NCI-H82 (cell line): ENCODE measurements around the gene NF2.

Experiments used
- DNase-seq: peaks from one replicate; lab custom pipeline; 2025; lab: John Stamatoyannopoulos, UW

The NF2 gene

DNA sequence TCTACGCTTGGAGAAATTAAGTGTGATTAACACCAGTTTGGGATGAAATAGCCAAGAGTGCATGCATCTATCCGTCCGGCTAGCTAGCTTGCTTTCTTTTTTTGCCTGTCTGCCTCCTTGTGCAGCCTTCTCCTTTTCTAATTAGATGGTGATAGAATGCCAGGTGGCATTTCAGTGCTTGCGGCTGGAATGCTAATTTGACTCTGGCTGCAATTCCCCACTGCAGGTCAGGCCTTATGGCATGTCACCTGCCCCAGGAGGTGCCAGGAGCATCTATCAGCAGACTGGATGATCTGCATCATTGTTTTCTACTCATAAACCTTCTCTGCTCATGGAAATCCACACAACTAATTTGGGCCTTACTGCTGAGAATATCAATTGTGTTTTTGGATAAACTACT is 65.2 kb downstream of the NF2 start:
- no peak for DNase-seq

DNA sequence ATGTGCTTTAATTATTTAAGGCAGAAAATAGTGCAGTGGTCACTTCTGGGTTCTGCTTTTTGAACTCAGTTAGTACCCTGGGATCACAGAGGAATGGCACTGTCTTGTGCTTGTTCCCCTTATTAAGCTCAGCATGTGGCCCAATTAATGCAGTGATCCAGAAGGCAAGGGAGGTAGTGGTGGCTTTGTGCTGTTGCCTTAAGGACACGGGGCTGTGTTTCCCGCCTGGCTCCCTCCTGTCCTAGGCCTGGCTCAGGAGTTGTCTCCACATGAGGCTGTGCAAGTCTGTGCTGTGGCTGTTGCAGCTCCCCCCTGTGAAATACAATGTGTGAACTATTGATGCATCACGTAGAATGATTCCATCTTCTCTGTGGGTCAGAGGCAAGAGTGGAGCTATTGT is 67.2 kb downstream of the NF2 start:
- DNase-seq = no peak

DNA sequence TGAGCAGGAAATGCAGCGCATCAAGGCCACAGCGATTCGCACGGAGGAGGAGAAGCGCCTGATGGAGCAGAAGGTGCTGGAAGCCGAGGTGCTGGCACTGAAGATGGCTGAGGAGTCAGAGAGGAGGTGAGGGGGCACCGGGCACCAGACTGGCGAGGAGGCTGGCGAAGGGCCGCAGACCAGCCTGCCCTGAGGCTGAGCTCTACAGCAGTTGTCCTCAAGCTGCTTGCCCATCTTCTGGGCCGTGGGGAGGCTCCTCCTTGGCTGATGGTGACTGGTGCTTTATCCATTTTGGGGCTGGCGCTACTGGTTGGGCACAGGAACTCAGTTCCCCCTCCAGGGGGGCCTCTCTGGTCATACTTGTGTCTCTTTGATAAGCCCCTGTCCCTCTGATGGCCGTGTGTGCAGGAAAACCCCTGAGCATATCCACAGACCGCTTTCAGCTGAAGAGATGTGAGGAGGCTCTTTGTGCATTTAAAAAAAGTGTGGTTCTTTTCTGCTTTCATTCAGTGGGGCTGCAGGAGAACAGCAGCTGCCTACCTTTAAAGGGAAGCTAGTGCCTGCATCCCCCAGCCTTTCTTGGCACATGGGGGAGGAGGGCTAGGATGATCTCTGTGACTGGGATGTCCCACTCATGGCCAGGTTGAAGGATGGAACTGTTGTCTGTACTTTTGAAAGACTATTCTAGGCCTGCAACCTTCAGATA is 70.1 kb downstream of the NF2 start:
- no peak for DNase-seq

DNA sequence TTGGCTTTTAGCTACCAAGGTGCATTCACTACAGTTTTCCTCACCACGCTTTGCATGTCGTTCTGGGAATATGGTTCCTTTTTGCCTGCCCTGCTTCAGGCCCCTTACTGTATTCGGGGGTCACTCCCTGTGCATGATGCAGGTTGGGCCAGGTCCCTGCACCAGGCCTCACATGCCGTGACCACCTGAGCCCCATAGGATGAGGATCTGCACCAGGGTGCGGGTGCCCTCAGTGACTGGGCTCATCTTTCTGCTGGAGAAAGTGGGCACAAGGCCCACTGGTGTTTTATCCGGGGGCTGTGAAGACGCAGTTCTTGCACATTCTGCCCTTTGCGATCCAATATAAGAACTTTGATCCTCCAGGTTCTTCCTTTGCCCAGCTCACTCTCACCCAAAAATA is 70.7 kb downstream of the NF2 start:
- no peak for DNase-seq

DNA sequence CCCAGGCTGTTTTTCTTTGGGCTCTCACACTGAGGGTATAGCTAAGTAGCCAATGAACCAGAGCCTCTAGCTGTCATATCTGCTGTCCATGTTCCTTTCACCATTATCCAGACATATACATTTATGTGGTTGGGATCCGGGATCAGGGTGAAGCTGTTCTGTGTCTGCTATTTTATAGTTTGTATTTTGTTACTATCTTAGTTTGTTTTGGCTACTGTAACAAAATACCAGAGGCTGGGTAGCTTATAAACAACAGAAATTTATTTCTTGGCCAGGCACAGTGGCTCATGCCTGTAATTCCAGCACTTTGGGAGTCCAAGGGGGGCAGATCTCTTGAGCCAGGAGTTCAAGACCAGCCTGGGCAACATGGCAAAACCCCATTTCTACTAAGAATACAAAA is 75.9 kb downstream of the NF2 start:
- no peak for DNase-seq

DNA sequence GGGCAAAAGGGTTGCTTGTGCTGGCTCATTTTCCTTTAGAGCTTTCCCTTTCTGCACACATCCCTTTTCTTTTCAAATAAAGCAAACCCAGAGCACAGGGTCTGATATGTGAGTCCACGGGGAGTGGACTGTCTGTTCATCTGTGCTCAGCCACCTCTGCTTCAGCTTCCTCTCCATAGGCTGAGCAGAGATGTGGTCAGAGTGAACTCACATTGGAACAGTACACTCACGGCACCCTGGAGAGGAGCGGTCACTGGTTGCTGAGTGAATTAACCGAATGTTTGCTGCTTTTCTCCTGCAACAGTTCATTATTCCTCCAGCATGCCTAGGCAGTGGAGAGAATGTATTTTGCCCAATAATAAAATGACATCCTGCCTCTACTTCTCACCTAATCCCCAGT is 80.1 kb downstream of the NF2 start:
- DNase-seq = no peak

DNA sequence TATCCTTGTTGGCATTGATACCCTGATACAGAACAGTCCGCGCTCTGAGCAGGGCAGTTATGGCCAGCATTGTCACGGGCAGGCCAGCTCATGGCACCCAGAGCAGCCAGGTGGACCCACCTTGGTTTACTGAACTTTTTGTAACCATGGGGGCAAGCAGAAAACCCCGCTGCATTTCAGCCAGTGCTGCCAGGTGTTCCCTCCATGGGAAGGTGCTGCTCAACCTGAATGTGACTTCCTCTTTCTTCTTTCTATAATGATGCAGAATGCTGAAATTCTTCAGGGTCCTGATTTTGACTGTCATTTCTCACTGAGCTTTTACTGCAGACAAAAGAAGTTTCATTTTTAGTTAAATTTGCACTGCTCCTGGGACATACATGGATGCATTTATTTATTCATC is 80.8 kb downstream of the NF2 start:
- no peak for DNase-seq

DNA sequence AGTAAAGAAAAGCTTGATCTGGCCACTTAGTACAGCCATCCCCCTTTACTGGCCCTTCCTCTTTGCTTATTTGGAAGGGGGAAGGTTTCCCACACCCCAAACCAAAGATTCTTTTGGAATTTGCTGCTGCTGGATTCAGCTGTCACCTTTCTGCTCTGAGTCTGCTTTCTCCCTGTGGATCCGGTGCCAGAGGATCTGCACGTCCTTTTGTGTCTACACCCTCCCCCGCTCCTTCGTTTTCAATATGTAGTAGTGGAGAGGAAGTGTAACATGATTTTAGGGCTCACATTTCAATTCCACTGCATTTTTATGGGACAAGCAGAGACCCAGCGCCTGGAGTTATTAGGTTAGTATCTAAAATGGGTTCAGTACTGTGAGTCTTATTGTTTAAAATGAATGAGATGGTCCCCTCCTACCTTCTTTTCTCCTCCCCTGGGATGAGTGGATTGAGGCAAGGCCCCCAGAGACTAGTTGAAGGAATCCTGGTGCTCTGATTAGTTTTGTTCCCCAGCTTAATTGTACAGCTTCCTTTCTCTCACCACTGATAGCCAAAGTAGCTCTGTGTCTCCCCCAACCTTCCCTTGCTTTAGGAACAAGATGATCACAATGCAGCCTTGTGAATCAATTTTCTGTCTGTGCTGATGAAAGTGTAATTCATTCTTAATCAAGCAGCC is 85.9 kb downstream of the NF2 start:
- DNase-seq = peak; percentile 47

DNA sequence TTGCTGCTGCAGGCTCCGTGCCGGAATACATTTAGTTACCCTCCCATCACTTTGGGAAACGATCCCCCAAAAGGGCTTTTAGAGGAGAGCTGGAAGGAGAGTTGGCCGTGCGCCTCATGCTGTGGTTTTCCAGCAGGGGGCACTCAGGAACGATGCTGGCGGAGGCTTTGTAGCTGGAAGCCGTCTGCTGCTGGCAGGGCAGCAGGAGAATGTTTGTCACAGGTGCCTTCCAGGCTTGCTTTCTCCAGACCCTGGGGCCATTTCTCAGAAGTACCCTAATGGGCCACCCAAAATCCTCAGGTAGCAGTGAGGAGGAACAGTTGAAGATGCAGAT is 86.4 kb downstream of the NF2 start:
- DNase-seq = peak; percentile 70

DNA sequence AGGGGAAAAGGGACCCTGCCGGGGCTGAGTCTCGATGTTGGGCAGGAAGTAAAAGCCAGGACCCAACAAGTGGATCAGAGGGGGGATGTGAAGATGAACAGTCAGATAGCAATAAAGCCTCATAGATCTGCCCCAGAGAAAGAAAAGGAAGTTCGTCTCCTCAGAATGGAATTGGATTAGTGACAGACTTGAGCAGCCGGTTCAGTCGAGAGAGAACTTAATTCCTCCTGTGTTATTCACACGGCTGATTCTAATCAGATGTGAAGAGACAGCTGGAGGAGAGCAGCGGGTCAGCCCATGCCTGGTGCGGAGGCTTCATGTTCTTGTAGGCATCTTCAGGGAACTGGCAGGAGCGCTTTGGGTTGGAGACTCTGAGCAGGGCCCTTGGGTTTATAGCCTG is 87.0 kb downstream of the NF2 start:
- peak; percentile 97 for DNase-seq

DNA sequence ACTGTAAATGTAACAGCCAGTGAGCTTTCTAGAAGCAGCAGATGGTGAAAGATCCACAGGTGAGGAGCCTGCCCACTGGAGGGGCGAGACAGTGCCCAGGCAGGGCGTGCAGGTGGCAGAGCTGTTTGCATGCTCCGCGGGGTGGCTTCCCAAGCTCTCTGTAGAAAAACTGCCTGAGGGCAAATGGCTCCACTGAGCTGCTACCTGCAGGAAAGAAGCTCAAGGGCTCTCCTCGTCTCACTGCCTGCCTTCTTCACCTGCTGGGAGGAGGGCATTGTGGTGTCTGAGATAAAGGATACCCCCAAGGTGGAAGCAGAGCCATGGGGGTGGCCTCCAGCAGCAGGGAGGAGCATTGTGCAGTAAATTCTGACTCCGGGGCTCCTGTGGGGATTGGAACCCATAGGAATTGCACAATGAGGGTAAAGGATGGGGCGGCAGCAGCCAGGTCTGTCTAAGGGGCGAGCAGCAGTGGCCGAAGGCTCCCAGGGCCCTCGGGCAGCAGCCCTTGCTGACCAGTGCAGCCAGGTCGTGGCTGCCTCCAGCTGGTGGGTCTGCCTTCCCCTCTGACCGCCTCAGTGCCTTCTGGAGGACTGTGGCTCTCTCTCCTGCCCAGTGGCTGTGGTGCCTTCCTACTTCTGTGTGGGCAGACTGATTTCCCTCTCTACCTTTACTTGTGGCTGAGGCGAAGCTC is 88.3 kb downstream of the NF2 start:
- no peak for DNase-seq

DNA sequence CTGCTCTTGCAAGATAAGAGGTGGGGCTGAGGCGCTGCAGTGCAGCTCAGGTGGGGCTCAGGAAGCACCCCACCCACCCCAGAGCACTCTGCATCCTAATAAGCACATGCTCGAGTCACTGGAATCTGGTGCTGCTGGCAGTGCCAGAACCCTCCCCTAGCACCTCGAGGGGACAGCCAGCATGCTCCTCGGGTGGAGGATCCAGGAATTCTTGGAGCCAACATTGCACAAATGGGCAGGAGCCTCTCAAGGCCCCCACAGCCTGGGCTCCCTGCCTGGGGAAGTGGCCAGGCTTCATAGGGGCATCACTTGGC is 88.9 kb downstream of the NF2 start:
- no peak for DNase-seq

DNA sequence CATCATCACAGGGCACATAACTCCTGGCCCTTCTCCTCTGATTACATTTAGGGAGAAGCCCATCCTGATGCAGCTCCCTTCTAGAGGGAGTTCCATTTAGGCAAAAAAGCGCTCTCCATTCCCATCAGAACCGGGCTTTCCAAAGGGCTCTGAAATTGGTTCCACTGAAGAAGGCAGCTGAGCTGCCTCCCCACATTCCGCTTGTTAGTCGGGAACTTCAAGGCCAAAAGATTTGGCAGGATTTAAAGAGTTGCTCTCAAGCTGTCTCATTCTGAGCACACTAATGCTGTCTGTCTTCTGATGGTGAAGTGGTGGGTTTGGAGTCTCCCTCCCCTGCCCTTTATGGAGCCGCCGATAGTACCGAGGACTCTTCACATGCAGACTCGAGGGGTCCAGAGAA is 89.7 kb downstream of the NF2 start:
- no peak for DNase-seq

DNA sequence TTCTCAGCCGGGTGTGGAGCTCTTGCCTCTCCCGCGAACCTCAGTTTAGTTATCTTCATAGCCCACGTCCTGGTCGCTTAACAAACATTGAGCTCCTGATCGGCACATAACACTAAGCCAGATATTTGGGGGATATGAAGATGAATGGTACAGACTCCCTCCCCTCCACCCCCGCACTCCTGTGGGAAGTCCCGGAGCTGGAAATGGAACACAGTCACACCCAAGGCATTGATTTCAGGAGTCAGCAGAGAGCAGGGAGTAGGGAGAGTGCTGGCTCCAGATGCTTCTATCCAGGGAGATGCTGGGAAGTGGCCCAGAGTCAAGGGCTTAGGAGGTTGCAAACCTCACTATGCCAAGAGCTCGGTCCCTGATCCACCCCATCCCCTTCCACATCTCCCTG is 90.2 kb downstream of the NF2 start:
- no peak for DNase-seq

DNA sequence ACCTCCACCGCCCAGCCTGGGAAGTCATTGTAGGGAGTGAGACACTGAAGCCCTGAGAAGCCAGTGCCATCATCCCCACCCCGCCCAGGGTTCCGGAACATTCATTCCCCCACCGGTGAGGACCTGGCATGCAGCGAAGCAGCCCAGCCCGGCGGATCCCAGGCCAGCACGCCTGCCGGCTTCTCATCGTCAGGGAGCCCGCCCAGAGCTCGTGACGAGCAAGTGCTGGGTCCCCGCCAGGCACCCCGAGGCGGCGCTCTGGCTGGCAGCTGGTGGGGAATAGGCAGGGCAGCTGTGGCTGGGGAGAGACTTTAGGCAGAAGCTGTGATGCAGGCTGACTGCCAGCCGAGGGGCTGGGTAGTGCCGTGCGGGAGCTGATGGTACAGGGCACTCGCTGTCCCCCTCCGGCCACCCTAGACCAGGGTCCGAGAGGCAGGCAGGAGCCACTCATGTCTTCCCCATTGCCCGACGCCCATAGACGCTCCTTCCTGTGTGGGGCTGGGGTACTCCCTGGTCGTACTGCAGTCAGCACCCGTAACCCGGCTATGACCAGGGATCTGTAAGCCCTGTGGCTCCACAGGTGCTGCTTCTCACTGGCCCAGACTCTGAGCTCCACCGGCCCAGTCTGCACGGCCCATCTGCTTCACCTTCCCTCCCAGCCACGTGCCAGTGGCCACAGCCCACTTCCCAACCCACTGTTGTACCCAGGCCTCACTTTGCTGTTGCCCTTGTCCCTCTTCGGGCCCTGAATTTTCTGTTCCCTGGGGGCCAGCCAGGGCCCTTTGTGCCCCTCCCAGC is 91.9 kb downstream of the NF2 start:
- DNase-seq = no peak

DNA sequence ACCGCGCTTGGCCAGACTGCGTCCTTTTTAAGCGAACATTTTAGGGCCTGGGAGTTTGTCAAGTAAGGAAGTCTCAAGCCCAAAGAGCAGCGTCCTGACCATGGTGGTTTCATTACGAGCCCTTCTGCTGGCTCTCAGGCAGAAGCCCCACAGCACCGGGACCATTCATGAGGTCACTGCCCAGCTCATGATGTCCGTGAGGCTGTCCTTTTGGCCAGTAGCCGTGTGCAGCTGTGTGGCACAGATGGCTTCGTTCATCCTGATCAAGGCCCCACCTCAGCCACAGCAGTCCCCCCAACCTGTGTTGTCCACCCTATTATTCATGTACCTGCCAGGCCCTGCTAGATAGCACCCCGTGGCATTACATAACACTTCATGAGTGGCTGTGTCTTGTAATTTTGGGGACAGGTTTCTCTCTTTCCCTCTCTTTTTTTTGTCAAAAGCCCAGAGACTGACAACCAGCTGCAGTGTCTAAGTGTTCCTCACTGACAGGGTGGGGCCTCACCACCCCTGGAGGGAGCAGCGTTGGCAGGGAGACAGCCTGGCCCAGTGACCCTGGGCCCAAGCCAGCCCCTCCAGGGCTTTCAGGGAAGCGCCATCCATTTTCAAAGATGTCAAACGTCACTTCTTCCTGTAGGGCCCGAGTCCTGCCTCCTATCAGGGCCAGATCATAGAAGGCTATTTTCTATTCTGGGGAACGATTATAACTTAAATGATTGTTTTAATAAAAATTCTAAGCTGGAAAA is 94.6 kb downstream of the NF2 start:
- no peak for DNase-seq

DNA sequence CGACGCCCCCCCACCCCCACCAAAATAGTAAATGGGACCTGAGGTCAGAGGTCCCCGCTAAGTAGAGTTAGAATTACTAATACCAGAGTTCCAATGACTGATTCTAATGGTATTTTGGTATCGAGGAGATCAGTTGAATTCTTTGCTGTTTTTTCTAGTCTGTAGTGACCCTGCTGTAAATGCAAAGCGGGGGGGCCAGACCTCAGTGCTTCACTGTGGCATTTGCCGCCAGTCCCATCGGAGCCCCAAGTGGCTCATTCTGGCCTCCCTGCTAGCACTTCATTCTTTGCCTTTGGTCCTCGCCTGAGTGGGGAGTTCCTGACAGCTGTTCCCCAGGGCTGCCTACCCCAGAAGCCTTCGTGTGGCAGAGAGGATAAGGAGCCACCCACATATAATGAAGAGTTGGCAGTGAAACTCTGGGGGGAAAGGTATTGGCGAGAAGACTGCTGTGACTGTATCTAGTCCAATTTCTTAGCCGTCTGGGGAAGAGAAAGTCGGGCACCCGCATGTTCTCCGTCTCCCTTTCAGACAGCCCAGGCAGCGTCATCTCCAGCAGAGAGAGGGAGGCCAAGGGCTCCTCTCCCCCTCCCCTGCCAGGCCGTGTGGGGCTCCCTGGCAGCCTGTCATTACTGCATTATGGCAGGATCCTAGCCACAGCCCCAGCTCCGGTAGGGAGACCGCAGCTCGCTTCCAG is 96.9 kb downstream of the NF2 start:
- DNase-seq = no peak

DNA sequence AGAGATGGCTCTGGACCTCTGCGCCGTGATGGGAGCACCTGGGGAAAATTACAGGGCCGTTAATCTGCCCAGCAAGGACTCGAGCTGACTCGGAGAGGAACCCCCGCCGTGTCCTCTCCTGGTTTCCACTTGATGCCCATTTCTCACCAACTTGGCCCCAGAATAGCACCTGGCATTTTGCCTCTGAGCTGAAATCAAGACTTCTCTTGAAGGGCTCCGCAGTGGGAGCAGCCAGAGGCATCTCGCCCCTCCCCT is 97.4 kb downstream of the NF2 start:
- no peak for DNase-seq

DNA sequence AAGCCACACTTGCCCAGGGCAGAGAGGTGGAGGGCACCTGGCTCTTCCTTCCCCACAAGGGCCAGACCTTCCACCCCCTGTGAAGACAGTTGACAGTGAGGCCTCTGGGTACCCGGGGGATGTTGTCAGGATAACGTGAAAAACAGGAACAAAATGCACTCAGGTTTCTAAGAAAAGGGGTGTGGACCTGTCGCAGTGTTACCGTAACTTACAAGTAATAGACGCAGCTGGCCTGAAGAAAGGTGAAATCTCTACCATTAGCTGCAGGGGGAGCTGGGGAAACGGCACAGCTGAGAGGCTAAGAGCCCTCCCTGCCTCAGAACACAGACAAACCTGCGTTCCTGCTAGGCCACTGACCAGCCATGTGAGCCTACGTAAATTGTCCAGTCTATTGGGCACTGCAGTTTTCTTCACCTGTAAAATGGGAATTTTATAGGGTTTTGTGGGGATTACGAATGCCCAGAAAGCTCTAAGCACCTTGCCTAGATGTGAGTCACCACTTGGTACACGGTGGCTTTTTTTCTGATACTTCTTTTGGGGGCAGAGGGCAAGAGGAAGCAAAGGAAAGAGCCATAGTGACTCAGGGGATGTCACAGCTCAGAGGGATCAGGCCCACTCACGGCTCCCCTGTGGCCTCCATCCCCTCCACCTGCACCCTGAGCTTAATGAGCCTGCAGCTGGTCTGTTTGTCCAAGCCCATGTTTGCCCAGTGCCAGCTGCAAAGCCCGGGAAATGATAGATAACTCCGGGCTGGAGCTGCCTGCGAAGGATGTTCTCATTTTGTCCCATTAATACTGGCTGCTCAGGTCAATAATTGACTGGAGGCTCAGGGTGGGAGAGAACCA is 97.9 kb downstream of the NF2 start:
- DNase-seq = peak; percentile 62

DNA sequence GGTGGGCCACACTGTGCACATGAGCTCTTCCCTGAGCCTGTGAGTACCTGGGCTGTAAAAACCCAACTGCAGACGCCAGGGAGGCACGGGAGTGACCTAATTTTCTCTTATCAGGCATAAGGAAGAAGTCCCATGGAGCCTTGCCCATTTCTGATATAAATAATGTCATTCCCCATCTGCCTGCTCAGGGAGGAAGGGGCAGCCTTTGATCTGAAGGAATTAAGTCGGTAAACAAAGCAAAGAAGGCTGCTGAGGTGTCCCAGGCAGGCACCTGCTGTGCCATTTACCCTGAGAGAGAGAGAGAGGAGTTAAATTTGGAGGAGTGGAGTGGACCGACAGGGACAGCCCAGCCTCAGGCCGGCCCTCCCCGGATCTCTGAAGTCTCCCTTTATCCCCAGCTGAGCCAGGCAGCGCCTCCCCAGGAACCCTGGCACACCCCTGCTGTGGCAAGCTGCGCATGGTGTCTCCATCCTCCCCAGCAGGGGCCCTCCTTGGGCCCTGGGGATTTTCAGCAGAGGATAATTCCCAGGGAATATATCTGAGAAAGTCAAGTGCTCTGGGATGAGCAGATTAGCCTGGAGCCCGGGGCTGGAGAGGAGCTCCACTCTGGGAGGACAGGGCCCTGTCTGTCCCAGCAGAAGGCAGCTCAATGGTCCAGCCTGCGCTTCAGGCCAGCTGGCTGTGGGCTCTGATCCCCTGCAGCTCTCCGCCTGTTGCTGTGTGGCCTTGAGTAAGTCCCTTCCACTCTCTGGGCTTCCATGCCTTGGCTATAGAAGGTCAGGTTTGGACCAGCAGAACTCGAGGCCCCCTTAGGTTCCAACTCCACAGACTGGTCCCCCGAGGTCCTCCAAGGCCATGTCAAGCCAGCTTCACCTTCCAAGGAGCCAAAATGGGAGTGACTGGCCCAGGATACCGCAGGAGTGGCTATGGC is 98.8 kb downstream of the NF2 start:
- peak; percentile 92 for DNase-seq
